B cell (primary cell): Measurements from ENCODE around the gene DIRAS3.
"Not testable (repeated sequence)": the region's sequence is repeated elsewhere in the genome, so short reads cannot be mapped to it uniquely, and the experiment has no call there.

Experiments used
- EZH2 ChIP-seq: IDR thresholded peaks from 2 replicates; pipeline ENCODE4 v1.6.1; 2012; ENCODE audit warnings: borderline replicate concordance, low read depth, mild to moderate bottlenecking, moderate library complexity, low read length; ENCODE audit not compliant: insufficient read depth, poor library complexity, severe bottlenecking
- TF ChIP-seq, protein P1 (sequence below): fragments of 200-600 bp; IDR thresholded peaks from one replicate; pipeline ENCODE4 v1.8.0; 2022; ENCODE audit warnings: antibody characterized with exemption, mild to moderate bottlenecking

DNA sequence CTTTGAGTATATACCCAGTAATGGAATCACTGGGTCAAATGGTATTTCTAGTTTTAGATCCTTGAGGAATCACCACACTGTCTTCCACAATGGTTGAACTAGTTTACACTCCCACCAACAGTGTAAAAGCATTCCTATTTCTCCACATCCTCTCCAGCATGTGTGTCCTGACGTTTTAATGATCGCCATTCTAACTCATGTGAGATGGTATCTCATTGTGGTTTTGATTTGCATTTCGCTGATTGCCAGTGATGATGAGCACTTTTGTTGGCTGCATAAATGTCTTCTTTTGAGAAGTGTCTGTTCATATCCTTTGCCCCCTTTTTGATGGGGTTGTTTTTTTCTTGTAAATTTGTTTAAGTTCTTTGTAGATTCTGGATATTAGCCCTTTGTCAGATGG, 46.8 kb downstream of the DIRAS3 start:
- TF ChIP-seq, protein P1, sequence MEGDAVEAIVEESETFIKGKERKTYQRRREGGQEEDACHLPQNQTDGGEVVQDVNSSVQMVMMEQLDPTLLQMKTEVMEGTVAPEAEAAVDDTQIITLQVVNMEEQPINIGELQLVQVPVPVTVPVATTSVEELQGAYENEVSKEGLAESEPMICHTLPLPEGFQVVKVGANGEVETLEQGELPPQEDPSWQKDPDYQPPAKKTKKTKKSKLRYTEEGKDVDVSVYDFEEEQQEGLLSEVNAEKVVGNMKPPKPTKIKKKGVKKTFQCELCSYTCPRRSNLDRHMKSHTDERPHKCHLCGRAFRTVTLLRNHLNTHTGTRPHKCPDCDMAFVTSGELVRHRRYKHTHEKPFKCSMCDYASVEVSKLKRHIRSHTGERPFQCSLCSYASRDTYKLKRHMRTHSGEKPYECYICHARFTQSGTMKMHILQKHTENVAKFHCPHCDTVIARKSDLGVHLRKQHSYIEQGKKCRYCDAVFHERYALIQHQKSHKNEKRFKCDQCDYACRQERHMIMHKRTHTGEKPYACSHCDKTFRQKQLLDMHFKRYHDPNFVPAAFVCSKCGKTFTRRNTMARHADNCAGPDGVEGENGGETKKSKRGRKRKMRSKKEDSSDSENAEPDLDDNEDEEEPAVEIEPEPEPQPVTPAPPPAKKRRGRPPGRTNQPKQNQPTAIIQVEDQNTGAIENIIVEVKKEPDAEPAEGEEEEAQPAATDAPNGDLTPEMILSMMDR: not testable (repeated sequence)
- TF ChIP-seq EZH2: not testable (repeated sequence)
